Glomerular endothelial cell (primary cell): Measurements from ENCODE around the gene FBXO9. TPM values are rescaled to one million over a fixed set of nuclear protein-coding genes. Genes with fewer than 3 reads are reported as not detected.
A peak's percentile ranks its signal among the peaks of the same experiment; 100 is the strongest.

Experiments used
- DNase-seq: peaks from one replicate; pipeline ENCODE4 v3.0.0-alpha.2; 2011; ENCODE audit warnings: low read depth, low spot score; ENCODE audit errors: extremely low read depth
- total RNA-seq: library from RNA; depleted of rRNA; stranded (reverse); fragments of >200 nt; gene quantifications from 2 replicates; pipeline ENCODE4 v1.2.3, GENCODE V29; 2015

The FBXO9 gene
- 21.0 and 28.2 TPM in 2 replicates for total RNA-seq

DNA sequence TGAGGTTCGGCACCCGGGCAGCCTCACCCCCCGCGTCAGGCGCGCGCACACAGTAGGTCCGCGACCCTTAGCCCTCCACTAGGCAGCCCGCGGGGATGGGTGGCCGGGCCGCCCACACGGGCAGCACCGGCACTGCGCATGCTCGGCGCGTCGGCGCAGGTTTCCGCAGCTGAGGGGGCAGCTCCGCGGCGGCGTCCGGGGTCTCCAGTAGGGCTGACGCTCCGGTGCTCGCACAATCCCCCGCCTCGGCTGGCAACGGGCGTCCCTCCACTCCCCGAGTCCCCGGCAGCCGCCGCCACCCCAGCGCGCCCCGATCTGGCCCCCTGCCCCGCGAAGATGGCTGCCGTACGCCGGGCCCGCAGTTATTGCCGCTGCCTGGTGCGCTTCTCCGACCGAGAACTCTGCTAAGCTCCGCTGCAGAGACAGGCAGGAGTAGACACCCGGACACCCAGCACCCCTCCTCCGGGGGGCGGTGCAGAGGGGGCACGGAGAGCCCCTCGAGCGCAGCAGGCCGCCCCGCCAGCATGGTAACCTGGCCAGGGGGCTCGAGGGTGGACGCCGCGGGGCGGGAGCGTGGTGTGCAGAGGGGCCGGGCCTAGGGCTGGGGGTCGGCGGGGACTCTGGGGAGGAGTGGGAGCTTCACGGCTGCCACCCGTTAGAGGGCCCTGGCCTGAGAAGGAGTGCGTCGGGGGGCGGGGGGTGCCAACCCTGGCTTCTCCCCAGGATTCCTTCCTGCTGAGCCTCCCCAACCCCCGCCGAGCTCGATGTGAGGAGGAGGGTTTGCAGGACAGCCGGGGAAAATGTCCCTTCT lies at the start of gene FBXO9:
Gene FBXO9, plus strand, starts transcription at position 139 of the 811 bp plus-strand sequence. Its CDS starts 386 bp downstream, at position 525.
- no peak for DNase-seq

DNA sequence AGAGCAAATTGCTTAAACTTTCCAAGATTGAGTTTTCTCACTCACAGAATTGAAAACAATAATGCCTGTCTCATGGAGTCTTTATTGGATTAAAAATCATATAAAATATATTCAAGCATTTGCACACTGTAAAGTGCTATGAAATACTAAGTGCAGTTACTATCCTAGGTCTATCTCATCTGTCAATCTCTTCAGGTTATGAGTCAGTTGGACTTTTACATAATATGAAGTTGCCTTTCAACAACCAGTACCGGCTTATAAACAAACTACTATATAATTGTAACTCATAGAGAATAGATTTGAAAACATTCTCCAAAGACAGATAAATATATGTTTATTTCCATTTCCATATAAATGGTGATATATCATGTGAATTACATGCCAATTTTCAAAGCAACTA lies 49.7 kb upstream of the FBXO9 start:
- DNase-seq = no peak

DNA sequence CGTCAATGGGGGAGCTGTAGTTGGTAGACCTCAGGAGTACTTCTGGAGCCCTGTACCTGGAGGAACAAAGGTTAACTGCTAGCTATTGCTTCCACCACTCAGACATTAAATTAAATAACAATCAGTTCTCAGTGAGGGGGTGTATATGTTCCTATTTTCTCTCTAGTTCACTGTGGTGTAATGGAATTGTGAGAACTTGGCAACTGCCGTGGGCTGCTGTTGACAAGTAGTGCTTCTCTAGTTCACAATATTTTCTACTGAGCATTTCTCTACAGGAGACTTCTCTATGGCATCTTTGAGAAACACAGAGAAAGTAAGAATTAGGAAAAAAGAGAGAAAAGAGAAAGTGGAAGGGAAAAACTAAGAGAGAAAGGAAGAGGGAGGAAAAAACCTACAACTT lies 46.8 kb upstream of the FBXO9 start:
- no peak for DNase-seq

DNA sequence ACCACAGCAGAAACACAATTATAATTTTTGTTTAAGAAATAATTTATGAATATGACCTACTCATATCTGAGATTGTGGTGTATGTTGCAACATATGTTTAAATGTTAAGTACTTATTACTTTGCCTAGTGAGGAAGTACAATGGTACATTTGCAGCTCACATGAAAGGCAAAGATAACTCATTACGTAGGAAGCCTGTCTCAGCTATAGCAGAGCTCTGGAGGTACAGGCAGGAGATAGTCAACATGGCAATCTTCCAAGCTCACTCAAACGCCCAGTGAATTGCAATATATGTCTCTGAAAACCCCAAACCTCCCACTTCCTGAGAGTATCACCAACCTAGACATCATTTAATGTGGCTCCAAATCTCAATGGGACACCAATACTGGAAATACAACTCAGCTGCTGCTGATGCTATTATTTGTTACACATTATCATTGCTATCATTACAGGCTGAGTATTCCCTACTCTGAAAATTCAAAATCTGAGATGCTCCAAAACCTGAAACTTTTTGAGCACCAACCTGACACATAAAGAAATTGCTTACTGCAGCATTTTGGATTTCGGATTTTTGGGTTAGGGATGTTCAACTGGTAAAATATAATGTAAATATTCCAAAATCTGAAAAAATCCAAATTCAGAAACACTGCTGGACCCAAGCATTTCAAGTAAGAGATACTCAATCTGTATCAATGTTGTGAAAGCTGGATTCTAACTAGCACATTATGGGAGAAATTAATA lies 45.0 kb upstream of the FBXO9 start:
- DNase-seq = no peak

DNA sequence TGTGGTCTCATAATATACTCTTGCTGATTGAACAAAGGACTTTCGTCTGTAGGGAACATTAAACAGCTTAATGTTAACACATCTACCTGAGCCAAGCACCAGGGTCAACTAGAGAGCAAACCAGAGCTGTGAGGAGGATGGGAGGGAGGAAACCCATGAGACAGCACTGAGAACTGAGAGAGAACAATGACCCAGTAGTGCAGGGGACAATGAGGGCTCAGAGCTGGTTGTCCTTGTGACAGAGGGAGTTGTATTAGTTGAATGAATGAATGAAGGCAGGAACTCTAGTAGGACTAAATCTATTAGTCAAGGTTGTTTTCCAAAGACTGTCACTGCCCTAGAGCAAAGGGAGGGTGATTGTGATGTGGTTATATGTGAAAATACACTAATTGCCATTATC lies 41.9 kb upstream of the FBXO9 start:
- DNase-seq = no peak

DNA sequence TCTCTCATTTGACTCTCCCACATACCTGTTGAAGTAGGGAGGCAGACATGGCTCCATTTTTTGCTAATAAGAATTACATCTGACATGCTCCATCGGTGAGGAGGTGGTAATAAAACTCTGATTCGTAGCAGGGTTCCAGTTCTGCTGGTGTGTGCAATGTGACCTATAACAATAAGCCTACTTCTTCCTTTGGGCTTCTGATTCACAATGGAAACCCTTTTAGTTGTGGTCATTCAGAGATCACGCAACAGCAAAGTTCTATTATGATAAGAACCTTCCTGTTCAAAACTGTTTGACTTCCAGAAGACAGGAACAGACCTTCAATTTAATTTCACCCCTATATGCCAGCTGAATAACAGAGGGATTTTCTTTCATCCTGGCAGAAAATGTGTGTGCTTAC lies 38.7 kb upstream of the FBXO9 start:
- no peak for DNase-seq

DNA sequence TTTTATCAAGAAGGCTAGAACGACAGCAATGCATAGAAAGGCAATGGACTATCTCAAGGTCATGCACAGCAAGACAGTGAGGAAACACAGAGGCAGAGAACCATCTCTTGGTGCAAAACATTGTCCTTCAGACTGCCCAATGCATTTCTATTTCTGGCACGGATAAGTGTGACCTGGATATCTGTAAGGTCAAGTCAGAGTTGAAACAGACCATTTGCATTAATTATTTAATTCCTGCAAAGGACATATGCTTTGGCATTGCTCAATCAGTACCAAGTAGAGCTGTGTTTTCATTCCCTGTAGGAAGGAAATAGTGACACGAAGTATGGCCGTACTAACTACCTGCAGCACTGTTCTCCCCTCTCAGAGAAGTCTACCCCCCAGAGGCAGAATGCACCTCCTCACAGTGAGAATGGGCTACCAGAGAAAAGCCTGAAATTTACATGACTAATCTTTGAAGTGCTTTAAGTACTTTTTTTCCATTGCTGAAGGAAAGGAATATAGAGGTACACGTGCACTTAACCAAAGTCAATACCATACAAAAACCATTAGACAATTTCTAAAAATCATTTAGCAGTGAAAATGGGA lies 38.0 kb upstream of the FBXO9 start:
- no peak for DNase-seq

DNA sequence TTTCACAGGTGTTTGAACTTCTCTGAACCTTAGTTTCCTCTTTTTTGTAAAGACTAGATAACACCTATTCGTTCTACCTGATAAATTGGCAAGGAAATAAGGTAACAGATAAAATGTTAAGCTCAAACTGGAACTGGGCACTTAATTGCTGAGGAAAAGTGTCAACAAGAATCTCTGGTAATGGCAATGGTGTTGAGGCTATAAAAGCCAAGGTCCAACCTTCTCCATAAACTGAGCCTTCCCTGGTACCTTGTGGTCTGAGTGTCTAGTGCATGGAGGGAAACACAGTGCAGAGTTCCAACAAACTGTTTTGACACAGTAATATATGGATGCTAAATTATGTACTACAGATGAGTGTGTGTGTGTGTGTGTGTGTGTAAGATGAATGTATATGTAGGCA lies 36.7 kb upstream of the FBXO9 start:
- DNase-seq = no peak

DNA sequence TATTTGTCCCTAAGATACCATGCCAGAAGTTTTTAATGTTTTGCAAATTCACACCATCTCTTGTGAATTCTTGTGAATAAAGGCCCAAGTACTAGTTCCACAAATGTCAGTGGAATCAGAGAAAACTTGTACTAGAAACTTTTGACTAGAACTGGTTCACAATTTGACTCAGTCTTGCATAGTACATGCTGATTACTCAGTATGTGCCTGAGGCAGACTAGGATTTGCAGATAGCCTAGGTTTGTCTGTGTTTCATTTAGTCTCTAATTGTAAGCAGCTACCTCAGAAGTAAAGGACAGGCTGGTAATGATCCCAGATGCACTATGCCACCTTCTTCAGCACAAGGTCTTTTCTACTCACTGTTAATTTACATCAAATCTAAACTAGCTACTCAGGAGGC lies 35.9 kb upstream of the FBXO9 start:
- DNase-seq = no peak

DNA sequence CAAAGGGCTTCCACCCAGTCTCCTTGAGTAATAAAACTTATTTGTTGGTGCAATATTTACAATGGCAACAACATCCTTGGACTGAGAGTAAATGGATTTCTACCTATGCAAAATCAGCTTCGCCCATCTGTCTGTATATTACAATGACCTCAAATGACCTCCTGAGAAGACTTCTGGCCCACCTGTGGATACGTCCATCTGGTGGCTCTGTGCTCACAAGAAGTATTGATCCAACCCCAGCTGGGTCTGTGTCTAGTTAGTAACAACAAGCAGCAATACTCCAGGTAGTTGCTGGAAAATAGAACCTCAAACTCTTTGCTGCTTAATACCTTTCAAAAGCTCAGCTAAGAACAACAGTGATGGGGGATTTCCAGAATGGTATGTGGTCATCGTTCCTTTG lies 35.4 kb upstream of the FBXO9 start:
- no peak for DNase-seq

DNA sequence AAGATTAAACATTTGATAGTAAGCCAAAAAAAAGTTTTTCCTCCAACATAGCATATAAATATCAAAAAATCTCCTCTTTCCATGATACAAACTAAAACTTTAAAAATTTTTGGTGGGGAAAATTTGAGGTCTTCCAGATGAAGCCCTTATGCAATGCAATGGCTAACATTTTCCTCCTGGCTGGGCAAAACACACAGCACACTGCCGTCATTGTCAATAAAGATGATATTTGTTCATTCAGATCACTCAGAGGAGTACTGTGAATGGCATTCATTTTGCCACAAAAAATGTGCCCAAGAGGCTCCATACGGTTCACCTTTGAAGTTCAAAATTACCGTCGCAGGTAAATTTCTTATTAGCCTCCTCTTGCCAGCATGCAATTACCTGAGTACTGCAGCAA lies 33.9 kb upstream of the FBXO9 start:
- no peak for DNase-seq

DNA sequence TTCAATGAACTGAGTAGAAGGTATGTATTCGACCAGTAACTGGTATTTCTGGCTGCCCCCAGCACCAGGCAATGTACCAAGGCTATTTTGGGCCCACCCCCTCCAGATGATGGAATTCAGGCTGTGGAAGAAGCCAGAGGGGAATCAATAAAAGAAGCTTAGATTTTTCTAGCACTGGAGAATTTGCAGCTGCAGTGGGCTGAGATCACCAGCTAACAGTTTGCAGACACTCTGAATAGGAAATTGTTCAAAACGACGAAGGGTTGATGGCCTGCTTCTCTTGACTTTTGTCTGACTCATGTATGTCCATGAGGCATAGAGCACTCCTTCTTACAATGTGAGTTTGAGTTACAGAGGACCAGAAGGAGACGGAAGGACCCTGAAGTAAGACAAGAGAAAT lies 32.4 kb upstream of the FBXO9 start:
- no peak for DNase-seq

DNA sequence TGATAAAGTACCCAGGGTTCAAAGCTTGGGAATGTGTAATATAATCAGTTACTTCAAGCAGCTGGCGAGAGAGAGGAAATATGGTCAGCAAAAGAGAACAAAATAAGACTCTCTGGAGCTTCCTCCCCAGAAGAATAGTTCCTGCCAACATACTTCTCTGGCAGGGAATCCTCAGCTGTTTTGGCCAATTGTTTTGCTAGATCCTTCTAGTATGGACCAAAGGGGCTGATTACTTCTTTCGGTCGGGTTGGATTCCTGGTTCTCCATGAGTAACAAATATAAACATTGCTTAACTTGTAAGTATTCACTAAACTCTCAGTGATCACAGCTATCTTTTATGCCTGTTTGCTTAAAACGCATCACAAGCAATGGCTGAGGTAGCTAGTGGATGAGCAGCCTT lies 31.4 kb upstream of the FBXO9 start:
- DNase-seq = peak; percentile 3

DNA sequence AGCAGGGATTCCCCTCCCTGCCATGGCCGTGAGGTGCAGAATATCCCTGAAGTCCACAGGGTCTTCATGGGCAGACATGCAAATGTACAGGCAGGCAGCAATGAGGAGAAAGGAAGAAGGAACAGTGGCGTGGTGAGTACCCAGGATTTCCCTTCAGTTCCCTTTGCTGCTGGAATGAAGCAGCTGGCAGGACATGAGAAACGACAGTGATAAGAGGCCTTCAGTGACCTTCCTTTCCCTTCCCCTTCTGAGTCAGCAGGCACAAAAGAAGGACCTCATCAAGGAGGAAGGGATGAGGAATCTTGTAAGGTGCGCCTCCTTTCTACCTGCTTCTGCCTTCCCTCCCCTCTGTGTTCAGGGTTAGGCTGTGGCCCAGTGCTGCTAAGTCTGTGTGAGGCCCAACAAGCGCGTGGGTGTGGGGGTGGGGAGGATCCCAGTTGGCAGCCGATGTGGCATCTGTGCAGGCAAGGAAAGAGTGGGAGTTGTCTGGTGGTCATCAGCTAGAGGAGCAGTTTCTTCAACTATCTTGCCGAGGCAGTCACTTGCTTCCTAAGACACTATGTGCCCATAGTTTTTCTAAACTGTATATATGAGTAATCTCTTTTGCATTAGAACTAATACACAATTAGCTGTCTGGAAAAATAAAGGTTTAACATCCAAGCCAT lies 29.5 kb upstream of the FBXO9 start:
- no peak for DNase-seq

DNA sequence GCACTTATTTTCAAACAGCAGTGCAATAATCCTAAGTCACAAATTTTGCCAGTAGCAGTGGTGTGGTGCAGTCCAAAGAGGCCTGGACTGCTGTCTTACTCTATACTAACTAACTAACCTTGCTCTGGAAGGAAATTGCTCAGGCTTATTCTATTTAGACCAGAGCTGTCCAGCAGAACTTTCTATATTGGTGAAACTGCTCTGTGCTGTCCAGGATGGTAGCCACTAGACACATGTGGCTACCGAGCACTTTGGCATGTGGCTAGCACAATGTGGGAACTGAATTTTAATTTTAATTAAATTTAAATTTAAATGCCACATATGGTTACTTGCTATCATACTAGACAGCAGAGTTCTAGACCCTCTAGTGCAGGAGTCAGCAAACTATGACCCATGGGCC lies 27.1 kb upstream of the FBXO9 start:
- no peak for DNase-seq

DNA sequence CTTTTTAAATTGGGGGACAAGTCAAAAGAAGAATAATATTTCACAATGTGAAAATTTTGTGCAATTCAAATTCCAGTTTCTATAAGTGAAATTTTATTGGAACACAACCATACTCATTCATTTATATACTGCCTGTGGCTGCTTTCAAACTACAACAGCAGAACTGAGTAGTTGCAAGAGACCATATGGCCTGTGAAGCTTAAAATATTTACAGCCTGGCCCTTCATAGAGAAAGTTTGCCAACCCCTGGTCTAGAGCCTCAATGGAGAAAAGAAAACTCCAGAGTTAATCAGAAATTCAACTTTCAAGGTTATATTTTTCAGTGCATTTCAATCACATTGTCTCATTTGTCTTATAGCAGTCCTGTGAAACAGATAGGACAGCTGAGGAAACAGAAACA lies 26.6 kb upstream of the FBXO9 start:
- DNase-seq = no peak

DNA sequence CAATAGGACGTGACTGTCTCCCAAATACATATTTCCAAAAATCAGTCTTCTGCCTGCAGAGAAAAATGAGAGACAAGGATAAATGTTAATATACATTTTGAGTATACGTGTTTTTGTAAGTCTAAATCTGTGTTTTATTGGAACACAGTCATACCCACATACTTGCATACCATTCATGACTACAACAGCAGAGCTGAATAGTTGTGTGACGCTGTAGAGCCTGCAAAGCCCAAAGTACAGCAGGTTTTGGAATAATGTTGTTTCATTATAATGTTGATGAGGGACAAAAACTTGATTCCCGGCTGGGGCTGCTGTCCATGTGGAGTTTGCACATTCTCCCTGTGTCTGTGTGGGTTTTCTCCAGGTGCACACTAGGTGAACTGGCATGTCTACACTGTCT lies 23.8 kb upstream of the FBXO9 start:
- no peak for DNase-seq

DNA sequence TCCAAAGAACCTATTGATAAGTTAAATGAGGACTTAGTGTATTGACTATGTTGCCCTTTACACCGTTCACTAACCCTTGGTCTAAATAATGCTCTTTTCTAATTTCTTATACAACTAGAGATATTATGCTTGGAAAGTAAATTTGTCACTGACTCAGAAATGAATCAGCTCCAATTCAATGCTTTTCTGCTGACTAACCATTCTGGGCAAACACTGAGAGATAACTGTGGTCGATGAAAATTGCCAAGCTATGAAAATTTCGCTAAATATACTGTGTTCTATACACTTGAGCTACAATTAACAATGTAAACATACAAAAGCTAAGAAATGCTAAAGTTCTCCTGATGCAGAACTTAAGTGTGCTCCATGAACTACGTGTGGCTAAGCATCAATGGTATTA lies 23.1 kb upstream of the FBXO9 start:
- DNase-seq = no peak

DNA sequence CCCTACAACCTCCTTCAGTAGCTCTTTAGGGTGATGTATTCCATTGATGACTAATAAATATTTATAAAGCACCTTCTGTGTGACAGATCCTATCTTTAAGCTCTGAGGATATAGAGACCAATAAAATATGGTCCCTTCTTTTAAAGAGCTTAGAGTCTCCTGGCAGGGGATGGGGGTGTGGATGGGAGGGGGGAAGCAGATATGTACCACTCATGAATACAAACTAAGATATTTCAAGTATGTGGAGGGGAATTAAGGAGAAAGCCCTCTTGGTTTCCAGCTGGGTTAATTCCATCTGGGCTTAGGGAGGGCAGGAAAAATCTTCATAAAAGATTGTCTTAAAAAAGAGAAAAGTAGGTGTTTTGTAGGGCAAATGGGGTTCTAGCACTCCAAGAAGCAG lies 21.6 kb upstream of the FBXO9 start:
- DNase-seq = no peak

DNA sequence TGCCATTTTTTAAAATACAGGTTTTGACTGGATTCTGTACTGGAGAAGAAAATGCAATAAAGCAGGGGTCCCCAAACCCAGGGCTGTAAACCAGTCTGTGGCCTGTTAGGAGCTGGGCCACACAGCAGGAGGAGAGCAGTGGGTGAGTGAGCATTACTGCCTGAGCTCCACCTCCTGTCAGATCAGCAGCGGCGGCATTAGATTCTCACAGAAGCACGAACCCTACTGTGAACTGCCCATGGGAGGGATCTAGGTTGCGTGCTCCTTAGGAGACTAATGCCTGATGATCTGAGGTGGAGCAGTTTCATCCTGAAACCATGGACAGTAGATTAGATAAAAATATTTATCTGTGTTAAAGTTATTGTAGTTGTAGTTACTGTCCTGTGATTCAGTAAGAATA lies 21.1 kb upstream of the FBXO9 start:
- no peak for DNase-seq

DNA sequence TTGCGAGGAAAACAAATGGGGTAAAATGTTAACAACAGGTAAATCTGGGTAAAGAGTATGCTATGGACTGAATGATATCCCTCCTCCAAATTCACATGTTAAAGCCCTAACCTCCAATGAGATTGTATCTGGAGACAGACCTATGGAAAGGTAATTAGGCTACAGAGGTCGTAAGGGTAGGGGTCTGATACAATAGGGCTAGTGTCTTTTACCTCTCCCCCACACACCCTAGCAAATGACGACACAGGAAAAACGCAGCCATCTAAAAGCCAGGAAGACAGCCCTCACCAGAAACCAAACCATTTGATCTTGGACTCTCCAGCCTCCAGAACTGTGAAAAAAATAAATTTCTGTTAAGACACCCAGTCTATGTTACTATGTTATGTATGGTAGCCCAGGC lies 20.6 kb upstream of the FBXO9 start:
- DNase-seq = no peak
